HCT116 (cell line): ENCODE data around the gene NEK7. TPM values are rescaled to one million over a fixed set of nuclear protein-coding genes. Genes with fewer than 3 reads are reported as not detected.

Experiments used
- ATAC-seq: fragments of 200-7000 bp; cut with Tn5 transposase; 2 replicates; pipeline ENCODE4 v1.9.1; 2020; ENCODE audit warnings: mild to moderate bottlenecking, moderate library complexity
- BruUV-seq: library from RNA; stranded (reverse); fragments of 400-500 nt; replicated peaks from 2 replicates; lab custom pipeline; 2021; lab: Mats Ljungman, UMichigan
- CTCF ChIA-PET: fragments of 300-600 bp; sonication (Branson Sonifier 250); formaldehyde crosslinking; loops from one replicate; lab custom pipeline; 2021; ENCODE audit warnings: antibody characterized with exemption; lab: Charles Lee
- POLR2A ChIA-PET: fragments of 300-600, 350-600 bp; sonication (Branson Sonifier 250); formaldehyde crosslinking; loops from one replicate; lab custom pipeline; 2021; ENCODE audit warnings: antibody characterized with exemption; lab: Charles Lee
- RAD21 ChIA-PET, 2 experiments: fragments of 300-600 bp; sonication (Branson Sonifier 250); formaldehyde crosslinking; loops; one replicate each; lab custom pipeline; 2023; ENCODE audit warnings: low total read pairs in 2 of 2; ENCODE audit not compliant: uncharacterized antibody in 2 of 2, unreplicated experiment in 2 of 2, low non-redundant PET in 1 of 2; lab: Charles Lee
- DNase-seq: peaks from one replicate; pipeline ENCODE4 v3.0.0-alpha.2; 2010; ENCODE audit warnings: low read depth, low spot score
- H2AFZ ChIP-seq: fragments of 200-600 bp; shearing (Covaris generic), sonication (generic); 2 replicates; pipeline ENCODE4 v1.6.1; 2017; ENCODE audit warnings: low read depth, mixed run types, mixed read lengths, antibody characterized with exemption, low read length; ENCODE audit not compliant: poor library complexity, severe bottlenecking
- H3K27ac ChIP-seq: 2 replicates; pipeline ENCODE4 v1.5.1; 2012; ENCODE audit warnings: low read depth, low read length
- H3K27me3 ChIP-seq: fragments of 200-600 bp; sonication (generic); 2 replicates; pipeline ENCODE4 v1.6.1; 2016; ENCODE audit warnings: mixed run types, low read length, mixed read lengths; ENCODE audit not compliant: insufficient read depth
- H3K36me3 ChIP-seq, 2 experiments: fragments of 200-500 bp in 1 of 2; fragments of 200-600 bp in 1 of 2; sonication (Bioruptor generic) in 1 of 2; sonication (generic) in 1 of 2; 2 replicates each; pipeline versions ENCODE4 v1.5.1 to v1.6.1; 2014 to 2016; ENCODE audit warnings: low read length in 2 of 2, inconsistent platforms in 1 of 2, mixed read lengths in 1 of 2, mixed run types in 1 of 2; ENCODE audit not compliant: insufficient read depth in 2 of 2, control insufficient read depth in 1 of 2
- H3K4me1 ChIP-seq, 2 experiments: fragments of 200-600 bp in 1 of 2; sonication (generic) in 1 of 2; 2 replicates each; pipeline versions ENCODE4 v1.5.1 to v1.6.1; 2012 to 2017; ENCODE audit warnings: low read length in 2 of 2, inconsistent platforms in 1 of 2, mild to moderate bottlenecking in 1 of 2, mixed read lengths in 1 of 2, mixed run types in 1 of 2, moderate library complexity in 1 of 2; ENCODE audit not compliant: insufficient read depth in 2 of 2, control insufficient read depth in 1 of 2
- H3K4me2 ChIP-seq: fragments of 200-600 bp; sonication (generic); 2 replicates; pipeline ENCODE4 v1.6.1; 2017; ENCODE audit warnings: mixed run types, low read length, mixed read lengths
- H3K4me3 ChIP-seq, 2 experiments: fragments of 200-600 bp in 1 of 2; sonication (generic) in 1 of 2; replicated peaks in 1 of 2; 2 replicates each; pipeline ENCODE4 v1.5.1; 2011 to 2016; ENCODE audit warnings: low read length in 2 of 2, control low read depth in 1 of 2, low read depth in 1 of 2, mild to moderate bottlenecking in 1 of 2, mixed read lengths in 1 of 2, mixed run types in 1 of 2
- H3K79me2 ChIP-seq: fragments of 200-600 bp; sonication (generic); 2 replicates; pipeline ENCODE4 v1.6.1; 2017; ENCODE audit warnings: mild to moderate bottlenecking, mixed run types, low read length, moderate library complexity, mixed read lengths; ENCODE audit not compliant: insufficient read depth
- H3K9ac ChIP-seq: fragments of 200-600 bp; sonication (generic); 2 replicates; pipeline ENCODE4 v1.6.1; 2016; ENCODE audit warnings: low read length, mixed read lengths
- H3K9me2 ChIP-seq: fragments of 200-600 bp; sonication (generic), shearing (Covaris generic); 2 replicates; pipeline ENCODE4 v1.6.1; 2017; ENCODE audit warnings: mixed run types, mild to moderate bottlenecking, moderate library complexity; ENCODE audit not compliant: insufficient read depth
- H3K9me3 ChIP-seq, 2 experiments: fragments of 200-500 bp in 1 of 2; fragments of 200-600 bp in 1 of 2; sonication (Bioruptor generic) in 1 of 2; sonication (generic) in 1 of 2; 2 replicates each; pipeline ENCODE4 v1.6.1; 2014 to 2017; ENCODE audit warnings: low read length in 2 of 2, mixed read lengths in 2 of 2, inconsistent platforms in 1 of 2, low read depth in 1 of 2, mild to moderate bottlenecking in 1 of 2, mixed run types in 1 of 2, moderate library complexity in 1 of 2; ENCODE audit not compliant: control insufficient read depth in 1 of 2, insufficient read depth in 1 of 2
- H4K20me1 ChIP-seq: fragments of 200-600 bp; sonication (generic), shearing (Covaris generic); 2 replicates; pipeline ENCODE4 v1.6.1; 2017; ENCODE audit warnings: mixed run types, mild to moderate bottlenecking, moderate library complexity; ENCODE audit not compliant: insufficient read depth
- CBX3 ChIP-seq: IDR thresholded peaks from 2 replicates; pipeline ENCODE4 v1.6.1; 2012; ENCODE audit warnings: low read depth
- CEBPB ChIP-seq: IDR thresholded peaks from 2 replicates; pipeline ENCODE4 v1.6.1; 2012; ENCODE audit warnings: low read depth
- CTCF ChIP-seq, 3 experiments: fragments of 200-600 bp in 1 of 3; sonication (generic) in 1 of 3; IDR thresholded peaks in 2 of 3; conservative IDR thresholded peaks in 1 of 3; 2 replicates each; pipeline ENCODE4 v1.5.1; 2012 to 2017; ENCODE audit warnings: low read depth in 2 of 3, low read length in 2 of 3, antibody characterized with exemption in 1 of 3, borderline replicate concordance in 1 of 3, control low read depth in 1 of 3, mild to moderate bottlenecking in 1 of 3, mixed read lengths in 1 of 3, mixed run types in 1 of 3, moderate library complexity in 1 of 3; ENCODE audit not compliant: insufficient read depth in 1 of 3
- EGR1 ChIP-seq: IDR thresholded peaks from 2 replicates; pipeline ENCODE4 v1.6.1; 2012; ENCODE audit warnings: low read depth
- ELF1 ChIP-seq: IDR thresholded peaks from 2 replicates; pipeline ENCODE4 v1.6.1; 2012; ENCODE audit warnings: low read depth, borderline replicate concordance
- EZH2phosphoT487 ChIP-seq: fragments of 200-600 bp; IDR thresholded peaks from 2 replicates; pipeline ENCODE4 v1.6.1; 2018; ENCODE audit warnings: antibody characterized with exemption, borderline replicate concordance
- FOSL1 ChIP-seq: IDR thresholded peaks from 2 replicates; pipeline ENCODE4 v1.6.1; 2012; ENCODE audit warnings: low read depth
- JUND ChIP-seq: IDR thresholded peaks from 2 replicates; pipeline ENCODE4 v1.6.1; 2012
- POLR2AphosphoS5 ChIP-seq: IDR thresholded peaks from 2 replicates; pipeline ENCODE4 v1.6.1; 2011; ENCODE audit warnings: mild to moderate bottlenecking, low read depth, low read length, moderate library complexity
- SIN3A ChIP-seq: IDR thresholded peaks from 2 replicates; pipeline ENCODE4 v1.6.1; 2012; ENCODE audit warnings: low read depth
- SRF ChIP-seq: IDR thresholded peaks from 2 replicates; pipeline ENCODE4 v1.6.1; 2012; ENCODE audit warnings: low read depth
- YY1 ChIP-seq: IDR thresholded peaks from 2 replicates; pipeline ENCODE4 v1.6.1; 2011; ENCODE audit warnings: low read length, low read depth, moderate library complexity, mild to moderate bottlenecking; ENCODE audit not compliant: insufficient replicate concordance; ENCODE audit errors: extremely low read depth
- ZFX ChIP-seq: fragments of 450-650 bp; IDR thresholded peaks from 2 replicates; pipeline ENCODE4 v1.6.1; 2017
- ZNF274 ChIP-seq: fragments of 200-500 bp; sonication (Bioruptor generic); IDR thresholded peaks from 2 replicates; pipeline ENCODE4 v1.6.1; 2014; ENCODE audit warnings: mild to moderate bottlenecking, low read depth, low read length, inconsistent platforms
- intact Hi-C: fragments of 100-400 bp; cut with micrococcal nuclease; formaldehyde crosslinking; loops from 2 replicates; pipeline ENCODE4 v1.10.0; 2022
- total RNA-seq: library from RNA; stranded (reverse); gene quantifications from one replicate; pipeline ENCODE4 v1.2.1, GENCODE V29; 2021; ENCODE audit not compliant: unreplicated experiment

NEK7 gene
- total RNA-seq, 1 experiment from 2014 or later = 33.0 TPM

GRCh38 chr1:198185759-198186158 is 29.0 kb downstream of the NEK7 start:
- TF ChIP-seq ELF1 (no peak), ZFX (no peak), YY1 (no peak), CBX3 (no peak), POLR2AphosphoS5 (no peak), EGR1 (no peak), JUND (no peak), CTCF (IDR thresholded peaks at IDR 0.05 in 2 of 3, conservative IDR thresholded peaks at IDR 0.05 in 1 of 3; ENCODE audit: borderline replicate concordance in 1 of 3, insufficient read depth in 1 of 3, low read depth in 2 of 3, low read length in 2 of 3) (no peak), SRF (no peak), CEBPB (no peak), EZH2phosphoT487 (no peak), SIN3A (no peak), FOSL1 (no peak), ZNF274 (no peak)
- TF ChIP-seq, all 23 proteins: peak for 0
- POLR2A ChIA-PET = no interaction called here
- H3K4me1 ChIP-seq = no peaks in the 10 kb centered on the region
- H3K9me3 ChIP-seq = no peaks in the 10 kb centered on the region
- no peaks in the 10 kb centered on the region for H3K36me3 ChIP-seq
- H3K4me3 ChIP-seq = no peak overlapping the region
- ATAC-seq (no peak), DNase-seq (no peak)
- peaks cover 19% of the 10 kb centered on the region; the same call in 1 of the 2 replicates for H3K79me2 ChIP-seq
- H2AFZ ChIP-seq = no peak overlapping the region
- CTCF ChIA-PET = no interaction called here
- RAD21 ChIA-PET = interaction anchor here in 1 of 2 experiments (0.5 kb wide), 1 partner anchor 46 kb away, joined by 5 read pairs; no protein-coding TSS in a partner anchor
- BruUV-seq = no TSS peak
- intact Hi-C loops = no loop called here
- no peaks in the 10 kb centered on the region for H3K9me2 ChIP-seq
- no peak overlapping the region for H3K9ac ChIP-seq
- H3K4me2 ChIP-seq = no peak overlapping the region
- no peak overlapping the region for H3K27ac ChIP-seq
- no peaks in the 10 kb centered on the region; the same call in 1 of the 2 replicates for H4K20me1 ChIP-seq
- H3K27me3 ChIP-seq = no peaks in the 10 kb centered on the region
